GM20000 (cell line): Measurements from ENCODE around the gene DNTTIP2.
"Not testable (repeated sequence)": the region's sequence is repeated elsewhere in the genome, so short reads cannot be mapped to it uniquely, and the experiment has no call there.

Experiments used
- DNase-seq: peaks from one replicate; pipeline ENCODE4 v3.0.0; 2012; ENCODE audit warnings: low spot score
- CTCF ChIP-seq: IDR thresholded peaks from 2 replicates; pipeline ENCODE4 v1.5.1; 2012; ENCODE audit warnings: mild to moderate bottlenecking, control low read depth; ENCODE audit errors: extremely low read depth, missing control alignments

The DNTTIP2 gene

GRCh38 chr1:93839307-93839706, 39.7 kb downstream of the DNTTIP2 start:
- no peak for DNase-seq
- no peak for TF ChIP-seq CTCF

- no peak for DNase-seq
- no peak for TF ChIP-seq CTCF
These were observed 41.0 kb downstream of the DNTTIP2 start for GRCh38 chr1:93837961-93838360.

GRCh38 chr1:93833293-93833692, 45.7 kb downstream of the DNTTIP2 start:
- DNase-seq, result not testable (repeated sequence)

GRCh38 chr1:93829061-93829460, 49.9 kb downstream of the DNTTIP2 start:
- TF ChIP-seq CTCF, result no peak
- no peak for DNase-seq

GRCh38 chr1:93828367-93828755, 50.6 kb downstream of the DNTTIP2 start:
- no peak for TF ChIP-seq CTCF
- DNase-seq, result no peak

GRCh38 chr1:93827633-93828366, 51.2 kb downstream of the DNTTIP2 start:
- no peak for DNase-seq
- no peak for TF ChIP-seq CTCF

GRCh38 chr1:93827128-93827527, 51.9 kb downstream of the DNTTIP2 start:
- DNase-seq, result no peak
- TF ChIP-seq CTCF, result no peak

GRCh38 chr1:93824834-93825233, 54.2 kb downstream of the DNTTIP2 start:
- DNase-seq, result no peak
- TF ChIP-seq CTCF, result no peak
